LoVo (cell line): ENCODE measurements around the gene OTOF.

Source experiments
- DNase-seq: peaks from one replicate; pipeline ENCODE4 v3.0.0-alpha.2; 2016; ENCODE audit warnings: low spot score

Gene OTOF

GRCh38 chr2:26449278-26450030, 28.5 kb downstream of the OTOF start:
- no peak for DNase-seq

- DNase-seq = no peak
Measured at GRCh38 chr2:26448651-26449050, 29.3 kb downstream of the OTOF start.

- DNase-seq = no peak
Measured at GRCh38 chr2:26444236-26444635, 33.7 kb downstream of the OTOF start.

- no peak for DNase-seq
Measured at GRCh38 chr2:26442707-26443106, 35.2 kb downstream of the OTOF start.

- DNase-seq = no peak
Measured at GRCh38 chr2:26442301-26442700, 35.6 kb downstream of the OTOF start.

- no peak for DNase-seq
Measured at GRCh38 chr2:26438926-26439325, 39.0 kb downstream of the OTOF start.

GRCh38 chr2:26438526-26438925, 39.4 kb downstream of the OTOF start:
- DNase-seq = no peak

GRCh38 chr2:26435106-26435505, 42.8 kb downstream of the OTOF start:
- no peak for DNase-seq

GRCh38 chr2:26432859-26433258, 45.1 kb downstream of the OTOF start:
- no peak for DNase-seq

GRCh38 chr2:26432363-26432762, 45.6 kb downstream of the OTOF start:
- DNase-seq = no peak

- no peak for DNase-seq
Measured at GRCh38 chr2:26430826-26431225, 47.1 kb downstream of the OTOF start.

GRCh38 chr2:26429779-26430578, 47.9 kb downstream of the OTOF start:
- no peak for DNase-seq

GRCh38 chr2:26428846-26429245, 49.1 kb downstream of the OTOF start:
- no peak for DNase-seq

- no peak for DNase-seq
Measured at GRCh38 chr2:26424221-26424620, 53.7 kb downstream of the OTOF start.

GRCh38 chr2:26423750-26424149, 54.2 kb downstream of the OTOF start:
- no peak for DNase-seq

- DNase-seq = no peak
Measured at GRCh38 chr2:26422947-26423629, 54.8 kb downstream of the OTOF start.

GRCh38 chr2:26421961-26422360, 56.0 kb downstream of the OTOF start:
- DNase-seq = no peak

- no peak for DNase-seq
Measured at GRCh38 chr2:26414311-26414710, 63.6 kb downstream of the OTOF start.

- DNase-seq = peak; percentile 23
Measured at GRCh38 chr2:26412091-26412673, 65.7 kb downstream of the OTOF start.

- no peak for DNase-seq
Measured at GRCh38 chr2:26411419-26411818, 66.5 kb downstream of the OTOF start.

GRCh38 chr2:26410764-26411243, 67.1 kb downstream of the OTOF start:
- no peak for DNase-seq

GRCh38 chr2:26409785-26410184, 68.1 kb downstream of the OTOF start:
- DNase-seq = no peak
